Raji (cell line): ENCODE measurements around the gene RASL12.

ENCODE experiments used
- POLR2A ChIP-seq: IDR thresholded peaks from 2 replicates; pipeline ENCODE4 v1.6.1; 2011; ENCODE audit warnings: low read depth, low read length, control low read depth; ENCODE audit not compliant: insufficient read depth

RASL12 gene

GRCh38 chr15:65066635-65067316, 1.0 kb downstream of the RASL12 start:
- TF ChIP-seq POLR2A = no peak

DNA sequence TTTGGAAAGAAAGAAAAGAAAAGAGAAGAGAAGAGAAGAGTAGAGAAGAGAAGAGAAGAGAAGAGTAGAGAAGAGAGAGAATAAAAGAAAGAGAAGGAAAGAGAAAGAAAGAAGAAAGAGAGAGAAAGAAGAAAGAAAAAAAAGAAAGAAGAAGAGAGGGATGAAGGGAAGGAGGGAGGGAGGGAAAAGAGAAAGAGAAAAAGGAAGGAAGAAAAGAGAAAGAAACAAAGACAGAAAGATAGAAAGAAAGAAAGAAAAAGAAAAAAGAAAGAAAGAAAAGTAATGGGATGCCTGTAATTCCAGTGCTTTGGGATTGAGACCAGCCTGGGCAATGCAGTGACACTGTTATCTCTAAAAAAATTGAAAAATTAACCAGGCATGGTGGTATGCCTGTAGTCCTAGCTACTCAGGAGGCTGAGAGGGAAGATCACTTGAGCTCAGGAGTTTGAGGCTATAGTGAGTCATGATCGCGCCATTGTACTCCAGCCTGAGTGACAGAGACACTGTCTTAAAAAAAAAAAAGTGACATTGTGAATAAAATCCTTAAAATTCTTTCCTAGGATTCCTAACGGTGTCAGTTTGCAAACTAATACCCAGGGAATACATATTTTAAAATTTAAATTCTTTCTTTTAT, 1.7 kb downstream of the RASL12 start:
- no peak for TF ChIP-seq POLR2A

GRCh38 chr15:65062726-65063125, 5.1 kb downstream of the RASL12 start:
- TF ChIP-seq POLR2A = no peak

DNA sequence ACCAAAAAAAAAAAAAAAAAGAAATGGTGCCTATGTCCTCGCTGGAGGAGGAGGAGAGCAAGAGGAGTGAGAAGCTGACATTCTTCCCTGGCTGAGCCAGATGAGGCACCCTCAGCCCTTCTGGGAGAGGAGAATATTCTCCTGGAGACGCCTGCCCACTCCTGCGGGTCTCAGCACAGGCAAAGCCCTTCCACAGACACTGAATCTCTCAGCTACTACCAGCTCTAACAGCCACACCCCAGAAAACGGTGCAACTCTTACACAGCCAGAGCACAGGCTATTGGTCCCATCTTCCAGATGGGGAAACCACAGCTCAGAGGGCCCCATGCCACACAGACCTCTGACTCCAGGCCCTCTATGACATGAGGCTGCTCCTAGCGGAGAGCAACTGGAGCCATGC, 5.7 kb downstream of the RASL12 start:
- TF ChIP-seq POLR2A = no peak

GRCh38 chr15:65060641-65061397, 7.0 kb downstream of the RASL12 start:
- TF ChIP-seq POLR2A = no peak

DNA sequence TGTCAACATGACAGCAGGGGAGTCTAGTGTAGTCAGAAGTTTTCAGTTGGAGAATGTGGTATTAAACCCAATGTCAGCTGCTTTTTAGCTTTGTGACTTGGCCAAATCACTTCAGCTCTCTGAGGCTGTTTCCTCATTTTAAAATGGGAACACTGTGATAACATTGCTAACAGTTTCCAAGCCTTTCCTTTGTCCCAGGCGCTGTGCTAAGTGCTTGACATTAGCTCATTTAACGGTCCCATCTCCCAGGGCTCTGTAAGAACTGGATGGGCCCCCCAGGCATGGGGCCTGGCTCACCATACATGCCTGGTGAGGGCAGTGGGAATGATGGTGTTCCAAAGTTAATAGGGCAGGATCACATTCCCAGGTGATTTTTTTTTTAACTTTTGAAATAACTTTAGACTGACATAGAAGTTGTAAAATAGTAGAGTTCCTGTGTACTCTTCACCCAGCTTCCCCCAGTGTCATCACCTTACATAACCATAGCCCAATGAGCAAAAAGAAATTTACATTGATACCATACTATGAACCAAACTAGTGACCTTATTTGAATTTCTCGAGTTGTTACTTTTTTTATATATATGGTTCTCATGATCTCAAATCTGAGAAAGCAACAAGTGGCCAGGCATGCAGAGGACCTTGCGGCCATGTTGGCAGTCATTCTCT, 7.7 kb downstream of the RASL12 start:
- no peak for TF ChIP-seq POLR2A

GRCh38 chr15:65059369-65059750, 8.4 kb downstream of the RASL12 start:
- TF ChIP-seq POLR2A = no peak

GRCh38 chr15:65058394-65059368, 9.1 kb downstream of the RASL12 start:
- no peak for TF ChIP-seq POLR2A

GRCh38 chr15:65057549-65057940, 10.2 kb downstream of the RASL12 start:
- TF ChIP-seq POLR2A = no peak

GRCh38 chr15:65056868-65057548, 10.8 kb downstream of the RASL12 start:
- TF ChIP-seq POLR2A = no peak

- TF ChIP-seq POLR2A = no peak
These were observed 11.7 kb downstream of the RASL12 start for GRCh38 chr15:65056106-65056505.

GRCh38 chr15:65055201-65055870, 12.5 kb downstream of the RASL12 start:
- no peak for TF ChIP-seq POLR2A
